ENCODE results near the gene AGAP3. TPM values are rescaled to one million over a fixed set of nuclear protein-coding genes. Genes with fewer than 3 reads are reported as not detected.

Gene AGAP3
- total RNA-seq, 1 experiment from 2014 or later = 126 TPM

DNA sequence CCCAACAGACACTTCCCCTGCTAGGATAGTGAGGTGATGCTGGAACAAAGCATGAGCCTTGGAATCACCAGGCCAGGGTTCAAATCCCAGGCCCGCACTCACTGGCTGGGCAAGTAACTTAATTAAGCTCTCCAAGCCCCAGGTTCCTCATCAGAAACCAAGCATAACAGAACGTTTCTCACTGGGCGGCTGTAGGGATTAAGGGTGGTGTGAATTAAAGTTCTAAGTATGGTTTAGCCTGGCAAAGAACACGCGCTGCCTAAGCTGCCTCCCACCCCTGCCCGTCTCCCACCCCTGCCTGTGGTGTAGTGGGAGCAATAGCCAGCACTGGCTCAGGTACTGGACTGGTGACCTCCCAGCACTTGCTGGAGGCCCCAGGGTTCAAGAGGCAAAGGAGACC is 21.3 kb upstream of the AGAP3 start:
- RAD21 ChIA-PET (ENCODE audit: low non-redundant PET in 1 of 2, low total read pairs in 2 of 2, uncharacterized antibody in 2 of 2, unreplicated experiment in 2 of 2) = no interaction called here
- DNase-seq (ENCODE audit: low read depth, low spot score) (no peak), ATAC-seq (no peak)
- no peaks in the 10 kb centered on the region for H3K9me3 ChIP-seq (ENCODE audit: control insufficient read depth in 1 of 2, insufficient read depth in 1 of 2, low read depth in 1 of 2, low read length in 2 of 2)
- peaks cover 33 to 40% of the 10 kb centered on the region in 2 experiments for H3K36me3 ChIP-seq (ENCODE audit: control insufficient read depth in 1 of 2, insufficient read depth in 2 of 2, low read length in 2 of 2)
- BruUV-seq (replicated peaks) = no TSS peak
- TF ChIP-seq RAD21 (IDR thresholded peaks at IDR 0.05; ENCODE audit: low read depth) (no peak), JUND (IDR thresholded peaks at IDR 0.05) (no peak), YY1 (IDR thresholded peaks at IDR 0.05; ENCODE audit: extremely low read depth, insufficient replicate concordance, low read depth, low read length) (no peak), FOSL1 (IDR thresholded peaks at IDR 0.05; ENCODE audit: low read depth) (no peak), ZFX (IDR thresholded peaks at IDR 0.05) (no peak), TCF7L2 (IDR thresholded peaks at IDR 0.05; ENCODE audit: borderline replicate concordance, extremely low read depth, insufficient read depth, insufficient read length) (no peak), POLR2AphosphoS5 (IDR thresholded peaks at IDR 0.05; ENCODE audit: low read depth, low read length) (no peak), ZBTB33 (IDR thresholded peaks at IDR 0.05; ENCODE audit: extremely low read depth, insufficient replicate concordance, low read length) (no peak), REST (IDR thresholded peaks at IDR 0.05; ENCODE audit: low read depth) (no peak), ZNF274 (IDR thresholded peaks at IDR 0.05; ENCODE audit: low read depth, low read length) (no peak), SRF (IDR thresholded peaks at IDR 0.05; ENCODE audit: low read depth) (no peak)
- TF ChIP-seq, protein P1, sequence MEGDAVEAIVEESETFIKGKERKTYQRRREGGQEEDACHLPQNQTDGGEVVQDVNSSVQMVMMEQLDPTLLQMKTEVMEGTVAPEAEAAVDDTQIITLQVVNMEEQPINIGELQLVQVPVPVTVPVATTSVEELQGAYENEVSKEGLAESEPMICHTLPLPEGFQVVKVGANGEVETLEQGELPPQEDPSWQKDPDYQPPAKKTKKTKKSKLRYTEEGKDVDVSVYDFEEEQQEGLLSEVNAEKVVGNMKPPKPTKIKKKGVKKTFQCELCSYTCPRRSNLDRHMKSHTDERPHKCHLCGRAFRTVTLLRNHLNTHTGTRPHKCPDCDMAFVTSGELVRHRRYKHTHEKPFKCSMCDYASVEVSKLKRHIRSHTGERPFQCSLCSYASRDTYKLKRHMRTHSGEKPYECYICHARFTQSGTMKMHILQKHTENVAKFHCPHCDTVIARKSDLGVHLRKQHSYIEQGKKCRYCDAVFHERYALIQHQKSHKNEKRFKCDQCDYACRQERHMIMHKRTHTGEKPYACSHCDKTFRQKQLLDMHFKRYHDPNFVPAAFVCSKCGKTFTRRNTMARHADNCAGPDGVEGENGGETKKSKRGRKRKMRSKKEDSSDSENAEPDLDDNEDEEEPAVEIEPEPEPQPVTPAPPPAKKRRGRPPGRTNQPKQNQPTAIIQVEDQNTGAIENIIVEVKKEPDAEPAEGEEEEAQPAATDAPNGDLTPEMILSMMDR (IDR thresholded peaks at IDR 0.05 in 2 of 3, conservative IDR thresholded peaks at IDR 0.05 in 1 of 3; ENCODE audit: borderline replicate concordance in 1 of 3, insufficient read depth in 1 of 3, low read depth in 2 of 3, low read length in 2 of 3) = no peak
- peaks cover 15 to 32% of the 10 kb centered on the region in 2 experiments for H3K4me1 ChIP-seq (ENCODE audit: control insufficient read depth in 1 of 2, insufficient read depth in 2 of 2, low read length in 2 of 2)
- H3K9me2 ChIP-seq (ENCODE audit: insufficient read depth) = no peaks in the 10 kb centered on the region
- no peak overlapping the region for H3K27ac ChIP-seq (ENCODE audit: low read depth, low read length)
- POLR2A ChIA-PET = no interaction called here
- H4K20me1 ChIP-seq (ENCODE audit: insufficient read depth) = no peaks in the 10 kb centered on the region
- H3K4me3 ChIP-seq (replicated peaks in 1 of 2; ENCODE audit: low read depth in 1 of 2, low read length in 2 of 2) = no peak overlapping the region
- intact Hi-C loops (cut with micrococcal nuclease) = no loop called here
- no peak overlapping the region for H2AFZ ChIP-seq (ENCODE audit: low read depth, low read length, poor library complexity, severe bottlenecking)
- H3K27me3 ChIP-seq (ENCODE audit: insufficient read depth, low read length) = no peaks in the 10 kb centered on the region
- no peak overlapping the region for H3K9ac ChIP-seq (ENCODE audit: low read length)
- H3K79me2 ChIP-seq (ENCODE audit: insufficient read depth, low read length) = peaks cover 75% of the 10 kb centered on the region
- CTCF ChIA-PET = no interaction called here
- no peak overlapping the region for H3K4me2 ChIP-seq (ENCODE audit: low read length)
